ENCODE results near the gene LUZP1. TPM values are rescaled to one million over a fixed set of nuclear protein-coding genes. Genes with fewer than 3 reads are reported as not detected.

Gene LUZP1
- total RNA-seq, 4 donors from 2014 or later: 9.1 to 41.4 (median 27.3) TPM

DNA sequence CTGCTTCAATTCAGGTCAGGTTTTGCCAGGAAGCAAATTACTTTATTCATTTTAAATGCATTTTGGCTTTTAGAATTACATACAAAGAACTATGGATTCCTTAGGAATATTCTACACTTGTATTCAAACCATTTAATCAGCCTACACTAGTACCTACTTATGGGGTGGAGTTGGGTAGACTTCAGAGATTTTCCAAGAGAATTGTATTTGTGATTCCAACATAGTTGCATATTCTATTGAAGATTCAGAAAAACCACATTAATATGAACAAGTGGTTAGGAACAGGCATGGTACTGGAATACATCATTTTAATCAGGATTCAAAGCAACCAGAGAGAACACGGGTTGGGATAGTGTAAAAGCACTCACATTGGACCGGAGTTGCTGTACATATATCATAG, 33.4 kb downstream of the LUZP1 start:
- no peak for TF ChIP-seq POLR2A (IDR thresholded peaks at IDR 0.05)
- TF ChIP-seq, protein P1, sequence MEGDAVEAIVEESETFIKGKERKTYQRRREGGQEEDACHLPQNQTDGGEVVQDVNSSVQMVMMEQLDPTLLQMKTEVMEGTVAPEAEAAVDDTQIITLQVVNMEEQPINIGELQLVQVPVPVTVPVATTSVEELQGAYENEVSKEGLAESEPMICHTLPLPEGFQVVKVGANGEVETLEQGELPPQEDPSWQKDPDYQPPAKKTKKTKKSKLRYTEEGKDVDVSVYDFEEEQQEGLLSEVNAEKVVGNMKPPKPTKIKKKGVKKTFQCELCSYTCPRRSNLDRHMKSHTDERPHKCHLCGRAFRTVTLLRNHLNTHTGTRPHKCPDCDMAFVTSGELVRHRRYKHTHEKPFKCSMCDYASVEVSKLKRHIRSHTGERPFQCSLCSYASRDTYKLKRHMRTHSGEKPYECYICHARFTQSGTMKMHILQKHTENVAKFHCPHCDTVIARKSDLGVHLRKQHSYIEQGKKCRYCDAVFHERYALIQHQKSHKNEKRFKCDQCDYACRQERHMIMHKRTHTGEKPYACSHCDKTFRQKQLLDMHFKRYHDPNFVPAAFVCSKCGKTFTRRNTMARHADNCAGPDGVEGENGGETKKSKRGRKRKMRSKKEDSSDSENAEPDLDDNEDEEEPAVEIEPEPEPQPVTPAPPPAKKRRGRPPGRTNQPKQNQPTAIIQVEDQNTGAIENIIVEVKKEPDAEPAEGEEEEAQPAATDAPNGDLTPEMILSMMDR (IDR thresholded peaks at IDR 0.05): no peak
- Histone ChIP-seq H3K4me3 (no peak overlapping the region), H3K4me1 (no peaks in the 10 kb centered on the region), H3K27me3 (no peaks in the 10 kb centered on the region), H3K27ac (no peak overlapping the region), H3K36me3 (no peaks in the 10 kb centered on the region), H3K9me3 (no peaks in the 10 kb centered on the region)
- DNase-seq: no peak
- intact Hi-C loops (cut with DNase I; ENCODE audit: low total_unique reads): no loop called here

DNA sequence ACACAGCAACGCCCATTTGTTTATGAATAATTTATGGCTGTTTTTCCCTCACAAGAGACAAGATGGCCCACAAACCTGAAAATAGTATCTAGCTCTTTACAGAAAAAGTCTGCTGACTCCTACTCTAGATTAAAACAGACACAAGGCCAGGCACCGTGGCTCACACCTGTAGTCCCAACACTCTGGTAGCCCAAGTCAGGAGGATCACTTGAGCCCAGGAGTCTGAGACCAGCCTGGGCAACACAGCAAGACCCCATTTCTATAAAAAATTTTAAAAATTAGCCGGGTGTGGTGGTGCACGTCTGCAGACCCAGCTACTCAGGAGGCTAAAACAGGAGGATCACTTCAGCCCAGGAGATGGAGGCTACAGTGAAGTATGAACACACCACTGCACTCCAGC, 34.6 kb downstream of the LUZP1 start:
- Histone ChIP-seq H3K27ac (no peak overlapping the region), H3K36me3 (no peaks in the 10 kb centered on the region), H3K4me3 (no peak overlapping the region), H3K4me1 (no peaks in the 10 kb centered on the region), H3K9me3 (no peaks in the 10 kb centered on the region), H3K27me3 (no peaks in the 10 kb centered on the region)
- DNase-seq: no peak
- intact Hi-C loops (cut with DNase I; ENCODE audit: low total_unique reads): no loop called here
- TF ChIP-seq, protein P1 (IDR thresholded peaks at IDR 0.05): no peak
- TF ChIP-seq POLR2A (IDR thresholded peaks at IDR 0.05): no peak

DNA sequence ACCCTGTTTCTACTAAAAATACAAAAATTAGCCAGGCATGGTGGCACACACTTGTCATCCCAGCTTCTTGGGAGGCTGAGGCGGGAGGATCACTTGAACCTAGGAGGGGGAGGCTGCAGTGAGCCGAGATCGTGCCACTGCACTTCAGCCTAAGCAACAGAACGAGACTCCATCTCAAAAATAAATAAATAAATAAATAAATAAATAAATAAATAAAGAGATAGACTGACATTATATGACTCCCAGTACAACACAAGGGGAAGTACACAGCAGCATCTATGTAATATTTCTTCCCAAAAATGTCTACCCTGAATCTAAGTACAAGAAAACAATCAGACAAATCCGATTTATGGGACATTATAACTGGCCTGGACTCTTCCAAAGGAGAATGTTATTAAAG, 35.1 kb downstream of the LUZP1 start:
- Histone ChIP-seq H3K4me3 (no peak overlapping the region), H3K36me3 (no peaks in the 10 kb centered on the region), H3K27me3 (no peaks in the 10 kb centered on the region), H3K4me1 (no peaks in the 10 kb centered on the region), H3K27ac (no peak overlapping the region), H3K9me3 (no peaks in the 10 kb centered on the region)
- intact Hi-C loops (cut with DNase I; ENCODE audit: low total_unique reads): no loop called here
- TF ChIP-seq, protein P1 (IDR thresholded peaks at IDR 0.05): no peak
- no peak for TF ChIP-seq POLR2A (IDR thresholded peaks at IDR 0.05)
- DNase-seq: no peak

DNA sequence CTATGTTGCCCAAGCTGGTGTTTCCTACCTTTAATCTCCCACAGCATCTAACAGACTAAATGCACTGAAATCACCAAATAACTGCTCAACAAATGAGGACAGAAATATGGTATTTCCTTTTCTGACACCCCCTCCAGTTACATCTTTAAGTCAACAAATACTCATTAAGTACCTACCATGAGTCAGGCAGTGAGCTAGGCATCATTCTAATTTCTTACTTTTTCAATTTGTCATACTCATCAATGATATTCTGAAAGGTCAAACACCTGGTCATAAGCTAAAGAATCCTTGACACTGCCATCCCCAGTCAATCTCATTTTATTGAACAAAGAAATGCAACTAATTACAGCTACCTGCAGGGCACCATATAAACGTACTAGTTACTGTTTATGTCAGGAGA, 36.6 kb downstream of the LUZP1 start:
- intact Hi-C loops (cut with DNase I; ENCODE audit: low total_unique reads): no loop called here
- Histone ChIP-seq H3K36me3 (no peaks in the 10 kb centered on the region), H3K9me3 (no peaks in the 10 kb centered on the region)

DNA sequence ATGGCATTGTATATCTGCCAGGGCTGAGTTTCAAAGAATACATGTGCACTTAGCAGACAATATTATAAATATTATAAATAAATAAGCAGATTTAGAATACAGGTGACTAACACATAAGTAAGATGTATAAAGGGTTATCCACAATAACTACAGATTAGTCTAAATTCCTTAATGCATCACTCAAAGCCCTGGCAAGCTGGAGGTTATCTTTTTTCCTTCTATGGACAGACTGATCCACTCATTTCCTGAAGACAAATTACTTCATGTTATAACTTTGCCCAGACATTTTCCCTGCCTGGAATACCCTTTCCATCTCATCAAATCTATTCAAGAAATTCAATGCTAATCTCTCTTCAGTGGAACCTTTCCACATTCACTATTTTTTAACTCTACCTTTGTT, 38.8 kb downstream of the LUZP1 start:
- H3K27me3 ChIP-seq: no peaks in the 10 kb centered on the region

More for the DNA sequence above, 36.6 kb downstream of the LUZP1 start:
- Histone ChIP-seq H3K27me3 (no peaks in the 10 kb centered on the region), H3K4me1 (no peaks in the 10 kb centered on the region), H3K4me3 (no peak overlapping the region), H3K27ac (no peak overlapping the region)
- no peak for DNase-seq
- TF ChIP-seq POLR2A (IDR thresholded peaks at IDR 0.05): no peak
- TF ChIP-seq, protein P1 (IDR thresholded peaks at IDR 0.05): no peak

More for the DNA sequence above, 38.8 kb downstream of the LUZP1 start:
- DNase-seq: no peak
- Histone ChIP-seq H3K36me3 (no peaks in the 10 kb centered on the region), H3K27ac (no peak overlapping the region), H3K4me3 (no peak overlapping the region), H3K4me1 (no peaks in the 10 kb centered on the region), H3K9me3 (no peaks in the 10 kb centered on the region)
- intact Hi-C loops (cut with DNase I; ENCODE audit: low total_unique reads): no loop called here
- TF ChIP-seq, protein P1 (IDR thresholded peaks at IDR 0.05): no peak
- TF ChIP-seq POLR2A (IDR thresholded peaks at IDR 0.05): no peak
